ENCODE measurements around the gene PDE4B.
"Not testable (repeated sequence)": the region's sequence is repeated elsewhere in the genome, so short reads cannot be mapped to it uniquely, and the experiment has no call there.

Gene PDE4B

GRCh38 chr1:65817891-65818290 is 25.2 kb downstream of the PDE4B start:
- DNase-seq = no peak

GRCh38 chr1:65818966-65819365 is 26.3 kb downstream of the PDE4B start:
- no peak for DNase-seq

GRCh38 chr1:65820983-65821382 is 28.3 kb downstream of the PDE4B start:
- peak; percentile 98 for DNase-seq

GRCh38 chr1:65821386-65821785 is 28.7 kb downstream of the PDE4B start:
- DNase-seq = no peak

GRCh38 chr1:65824103-65824502 is 31.4 kb downstream of the PDE4B start:
- no peak for DNase-seq

GRCh38 chr1:65825741-65826140 is 33.0 kb downstream of the PDE4B start:
- DNase-seq = peak; percentile 82

GRCh38 chr1:65826782-65827181 is 34.1 kb downstream of the PDE4B start:
- no peak for DNase-seq

GRCh38 chr1:65827346-65827745 is 34.7 kb downstream of the PDE4B start:
- DNase-seq = no peak

- DNase-seq = no peak
These were observed 37.6 kb downstream of the PDE4B start for GRCh38 chr1:65830306-65830705.

GRCh38 chr1:65832296-65832695 is 39.6 kb downstream of the PDE4B start:
- DNase-seq = peak; percentile 81

GRCh38 chr1:65836686-65837085 is 44.0 kb downstream of the PDE4B start:
- DNase-seq = no peak

GRCh38 chr1:65840683-65841082 is 48.0 kb downstream of the PDE4B start:
- DNase-seq = no peak

- no peak for DNase-seq
These were observed 51.6 kb downstream of the PDE4B start for GRCh38 chr1:65844296-65844695.

- DNase-seq = no peak
These were observed 52.3 kb downstream of the PDE4B start for GRCh38 chr1:65844821-65845534.

- DNase-seq = no peak
These were observed 52.9 kb downstream of the PDE4B start for GRCh38 chr1:65845535-65846060.

- no peak for DNase-seq
These were observed 54.2 kb downstream of the PDE4B start for GRCh38 chr1:65846866-65847265.

- no peak for DNase-seq
These were observed 57.6 kb downstream of the PDE4B start for GRCh38 chr1:65850281-65850680.

- DNase-seq = peak; percentile 43
These were observed 63.9 kb downstream of the PDE4B start for GRCh38 chr1:65856591-65856990.

GRCh38 chr1:65866439-65866838 is 73.7 kb downstream of the PDE4B start:
- no peak for DNase-seq

GRCh38 chr1:65872301-65872700 is 79.6 kb downstream of the PDE4B start:
- DNase-seq = no peak

GRCh38 chr1:65878342-65878741 is 85.6 kb downstream of the PDE4B start:
- DNase-seq = not testable (repeated sequence)

- DNase-seq = no peak
These were observed 87.9 kb downstream of the PDE4B start for GRCh38 chr1:65880611-65881010.

- peak; percentile 64 for DNase-seq
These were observed 88.4 kb downstream of the PDE4B start for GRCh38 chr1:65881067-65881594.

GRCh38 chr1:65882076-65882475 is 89.4 kb downstream of the PDE4B start:
- DNase-seq = no peak

GRCh38 chr1:65889441-65889840 is 96.7 kb downstream of the PDE4B start:
- DNase-seq = no peak

Measured in EL (cell line).